T-helper 2 cell treated with Interferon-gamma antibody and Interleukin-4, amounts not matched to agents 5 μg/mL and 100 μg/mL, for 36 hours (primary cell): Measurements from ENCODE around the gene ABL2.
"Not testable (repeated sequence)": the region's sequence is repeated elsewhere in the genome, so short reads cannot be mapped to it uniquely, and the experiment has no call there.

Experiments
- DNase-seq: peaks from one replicate; pipeline ENCODE4 v3.0.0; 2021; ENCODE audit warnings: low spot score
- H3K27ac Mint-ChIP-seq: one replicate; pipeline ENCODE4 v1.8.0; 2021; ENCODE audit warnings: mild to moderate bottlenecking, mixed read lengths
- H3K27me3 Mint-ChIP-seq: one replicate; pipeline ENCODE4 v1.8.0; 2021; ENCODE audit warnings: low read depth, mixed read lengths
- H3K36me3 Mint-ChIP-seq: one replicate; pipeline ENCODE4 v1.8.0; 2021; ENCODE audit warnings: low read depth, mixed read lengths
- H3K4me1 Mint-ChIP-seq: one replicate; pipeline ENCODE4 v1.8.0; 2021; ENCODE audit warnings: low read depth, mixed read lengths
- H3K4me3 Mint-ChIP-seq: one replicate; pipeline ENCODE4 v1.8.0; 2022; ENCODE audit warnings: mild to moderate bottlenecking, moderate library complexity, mixed read lengths
- H3K9me3 Mint-ChIP-seq: one replicate; pipeline ENCODE4 v1.8.0; 2021; ENCODE audit warnings: mixed read lengths

Gene ABL2

DNA sequence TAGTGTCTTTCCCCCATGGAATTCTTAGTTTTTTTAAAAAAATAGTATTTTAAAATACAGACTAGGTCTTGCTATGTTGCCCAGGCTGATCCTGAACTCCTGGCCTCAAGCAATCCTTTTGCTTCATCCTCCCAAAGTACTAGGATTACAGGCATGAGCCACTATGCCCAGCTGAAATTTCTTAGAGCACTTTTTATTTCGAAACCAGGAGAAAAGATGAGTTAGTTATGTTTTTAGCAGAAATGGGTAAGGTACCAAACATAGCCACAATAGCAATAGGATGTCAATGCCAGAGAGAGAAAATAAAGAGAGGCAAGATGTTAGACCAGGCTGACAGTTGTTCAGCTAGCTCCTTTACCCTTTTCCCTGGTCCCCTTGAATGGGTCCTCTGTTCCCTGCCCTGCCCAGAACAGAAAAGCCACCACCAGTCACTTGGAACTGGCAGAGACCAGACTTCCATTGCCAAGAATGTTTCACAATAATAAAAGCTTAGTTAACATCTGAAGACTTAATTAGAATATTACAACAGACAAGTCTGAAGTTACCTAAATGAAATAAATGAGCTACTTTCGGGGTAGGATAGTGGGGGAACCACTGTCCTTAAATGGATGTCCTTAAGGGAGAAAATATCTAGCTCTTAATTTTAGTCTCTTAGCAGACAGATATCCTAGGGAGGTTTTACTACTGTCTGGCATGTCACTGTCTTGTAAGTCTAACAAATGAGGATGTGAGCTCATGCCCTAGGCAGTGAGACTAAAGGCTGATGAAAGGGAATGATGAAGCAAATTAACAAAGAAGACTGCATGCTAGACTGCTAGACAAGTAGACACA lies 54.3 kb downstream of the ABL2 start:
- H3K4me1 Mint-ChIP-seq = no peaks in the 10 kb centered on the region
- no peak for DNase-seq
- H3K27ac Mint-ChIP-seq = no peak overlapping the region
- H3K9me3 Mint-ChIP-seq = no peaks in the 10 kb centered on the region
- no peaks in the 10 kb centered on the region for H3K36me3 Mint-ChIP-seq
- no peak overlapping the region for H3K4me3 Mint-ChIP-seq
- H3K27me3 Mint-ChIP-seq = no peaks in the 10 kb centered on the region

DNA sequence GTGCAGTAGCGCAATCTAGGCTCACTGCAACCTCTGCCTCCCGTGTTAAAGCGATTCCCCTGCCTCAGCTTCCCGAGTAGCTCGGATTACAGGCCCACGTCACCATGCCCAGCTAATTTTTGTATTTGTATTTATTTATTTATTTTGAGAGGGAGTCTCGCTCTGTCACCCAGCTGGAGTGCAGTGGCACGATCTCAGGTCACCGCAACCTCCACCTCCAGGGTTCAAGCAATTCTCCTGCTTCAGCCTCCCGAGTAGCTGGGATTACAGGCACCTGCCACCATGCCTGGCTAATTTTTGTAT lies 59.1 kb downstream of the ABL2 start:
- DNase-seq, H3K27me3 Mint-ChIP-seq, H3K27ac Mint-ChIP-seq, H3K4me1 Mint-ChIP-seq, H3K36me3 Mint-ChIP-seq, H3K9me3 Mint-ChIP-seq, H3K4me3 Mint-ChIP-seq: not testable (repeated sequence)

DNA sequence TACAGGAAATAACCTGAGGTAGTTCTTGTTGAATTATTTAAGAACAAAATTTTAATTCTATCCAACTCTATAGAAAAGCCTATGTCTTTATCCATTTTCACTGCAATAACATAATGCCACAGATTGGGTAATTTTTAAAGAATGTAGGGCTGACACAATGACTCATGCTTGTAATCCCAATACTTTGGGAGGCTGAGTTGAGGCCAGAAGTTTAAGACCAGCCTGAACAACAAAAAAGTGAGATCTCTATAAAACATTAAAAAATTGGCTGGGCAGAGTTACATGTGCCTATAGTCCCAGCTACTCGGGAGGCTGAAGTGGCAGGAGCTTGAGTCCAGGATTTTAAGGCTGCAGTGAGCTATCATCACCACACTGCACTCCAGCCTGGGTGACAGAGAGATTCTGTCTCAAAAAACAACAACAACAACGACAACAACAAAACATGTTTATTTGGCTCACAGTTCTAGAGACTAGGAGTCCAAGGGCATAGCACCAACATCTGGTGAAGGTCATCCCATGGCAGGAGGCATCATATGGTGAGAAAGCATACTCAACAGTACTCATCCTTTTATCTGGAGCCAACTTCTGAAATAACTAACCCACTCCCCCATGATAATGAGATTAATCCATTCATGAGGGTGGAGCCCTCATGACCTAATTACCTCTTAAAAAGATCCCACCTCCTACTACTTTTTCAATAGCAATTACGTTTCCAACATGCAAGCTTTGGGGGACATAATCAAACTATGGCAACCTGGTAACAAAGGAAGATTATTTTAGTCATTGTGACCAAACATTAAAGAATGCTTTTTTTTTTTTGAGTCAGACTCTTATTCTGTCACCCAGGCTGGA lies 59.6 kb downstream of the ABL2 start:
- no peaks in the 10 kb centered on the region for H3K36me3 Mint-ChIP-seq
- no peaks in the 10 kb centered on the region for H3K9me3 Mint-ChIP-seq
- H3K4me3 Mint-ChIP-seq = no peak overlapping the region
- DNase-seq = no peak
- no peaks in the 10 kb centered on the region for H3K27me3 Mint-ChIP-seq
- H3K27ac Mint-ChIP-seq = no peak overlapping the region
- no peaks in the 10 kb centered on the region for H3K4me1 Mint-ChIP-seq

DNA sequence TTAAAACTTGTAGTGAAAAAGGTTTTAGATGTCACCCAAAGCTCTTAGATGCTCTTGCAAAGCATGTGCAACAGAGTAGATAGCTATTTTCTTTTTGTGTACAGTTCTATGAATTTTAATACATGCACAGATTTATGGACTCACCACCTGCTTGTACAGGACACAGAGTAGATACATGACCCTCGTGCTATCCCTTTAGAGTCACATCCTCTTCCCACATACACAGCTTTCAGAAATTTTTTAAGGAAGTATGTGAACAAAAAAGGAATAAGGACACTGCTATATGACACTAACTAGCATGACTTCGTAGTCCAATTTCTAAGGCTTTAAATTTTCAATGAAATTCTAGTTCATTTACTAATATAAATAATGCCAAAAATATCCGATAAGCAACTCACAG lies 60.9 kb downstream of the ABL2 start:
- no peaks in the 10 kb centered on the region for H3K4me1 Mint-ChIP-seq
- no peaks in the 10 kb centered on the region for H3K9me3 Mint-ChIP-seq
- DNase-seq = no peak
- no peaks in the 10 kb centered on the region for H3K27me3 Mint-ChIP-seq
- H3K27ac Mint-ChIP-seq = no peak overlapping the region
- no peak overlapping the region for H3K4me3 Mint-ChIP-seq
- no peaks in the 10 kb centered on the region for H3K36me3 Mint-ChIP-seq

DNA sequence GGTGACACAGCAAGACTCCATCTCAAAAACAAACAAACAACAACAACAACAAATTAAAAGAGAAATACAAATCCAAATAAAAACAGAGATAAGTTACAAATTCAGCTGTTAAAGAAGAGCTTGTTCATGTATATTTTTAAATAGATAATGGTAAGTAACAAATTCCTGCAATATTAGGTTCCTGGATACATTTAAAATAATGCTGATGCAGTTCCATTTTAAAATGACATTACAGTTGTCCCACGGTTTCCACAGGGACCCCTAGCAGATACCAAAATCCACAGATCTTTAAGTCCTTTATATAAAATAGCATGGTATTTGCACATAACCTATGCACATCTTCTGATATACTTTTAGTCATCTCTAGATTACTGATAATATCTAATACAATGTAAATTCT lies 61.5 kb downstream of the ABL2 start:
- Mint-ChIP-seq H3K27me3 (no peaks in the 10 kb centered on the region), H3K9me3 (no peaks in the 10 kb centered on the region), H3K4me1 (no peaks in the 10 kb centered on the region), H3K36me3 (no peaks in the 10 kb centered on the region), H3K4me3 (no peak overlapping the region), H3K27ac (no peak overlapping the region)
- DNase-seq = no peak

DNA sequence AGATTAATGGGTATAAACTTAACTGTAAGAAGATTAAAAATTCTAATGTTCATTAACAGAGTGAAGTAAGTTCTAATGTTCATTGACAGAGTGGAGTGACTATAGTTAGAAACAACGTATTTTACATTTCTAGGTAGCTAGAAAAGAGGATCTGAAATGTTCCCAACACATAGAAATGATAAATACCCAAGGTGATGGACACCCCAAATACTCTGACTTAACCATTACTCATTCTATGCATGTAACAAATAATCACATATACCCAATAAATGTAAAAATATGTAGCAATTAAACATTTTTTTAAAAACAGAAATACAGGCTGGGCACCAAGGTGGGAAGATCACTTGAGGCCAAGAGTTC lies 62.1 kb downstream of the ABL2 start:
- no peak for DNase-seq
- Mint-ChIP-seq H3K27ac (no peak overlapping the region), H3K36me3 (no peaks in the 10 kb centered on the region), H3K9me3 (no peaks in the 10 kb centered on the region), H3K27me3 (no peaks in the 10 kb centered on the region), H3K4me1 (no peaks in the 10 kb centered on the region), H3K4me3 (no peak overlapping the region)

DNA sequence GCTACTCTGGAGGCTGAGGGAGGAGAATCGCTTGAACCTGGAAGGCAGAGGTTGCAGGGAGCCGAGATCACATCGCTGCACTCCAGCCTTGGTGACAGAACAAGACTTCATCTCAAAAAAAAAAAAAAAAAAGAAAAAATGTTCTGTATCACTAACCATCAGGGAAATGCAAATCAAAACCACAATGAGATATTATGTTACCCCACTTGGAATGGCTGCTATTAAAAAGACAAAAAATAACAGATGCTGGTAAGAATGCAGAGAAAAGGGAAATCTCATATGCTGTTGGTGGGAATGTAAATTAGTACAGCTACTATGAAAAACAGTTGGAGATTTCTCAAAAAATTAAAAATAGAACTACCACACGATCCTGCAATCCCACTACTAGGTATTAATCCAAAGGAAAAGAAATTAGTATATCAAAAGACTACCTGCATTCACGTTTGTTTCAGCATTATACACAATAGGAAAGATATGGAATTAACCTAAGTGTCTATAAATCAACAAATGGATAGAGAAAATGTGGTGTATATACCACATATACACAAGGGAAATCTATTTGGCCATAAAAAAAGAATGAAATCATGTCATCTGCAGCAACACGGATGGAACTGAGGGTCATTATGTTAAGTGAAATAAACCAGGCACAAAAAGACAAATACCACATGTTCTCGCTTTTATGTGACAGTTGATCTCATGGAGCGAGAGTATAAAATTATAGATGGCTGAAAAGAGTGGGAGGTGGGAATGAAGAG lies 62.6 kb downstream of the ABL2 start:
- Mint-ChIP-seq H3K27ac (no peak overlapping the region), H3K36me3 (no peaks in the 10 kb centered on the region), H3K4me3 (no peak overlapping the region), H3K9me3 (no peaks in the 10 kb centered on the region), H3K4me1 (no peaks in the 10 kb centered on the region), H3K27me3 (no peaks in the 10 kb centered on the region)
- no peak for DNase-seq

DNA sequence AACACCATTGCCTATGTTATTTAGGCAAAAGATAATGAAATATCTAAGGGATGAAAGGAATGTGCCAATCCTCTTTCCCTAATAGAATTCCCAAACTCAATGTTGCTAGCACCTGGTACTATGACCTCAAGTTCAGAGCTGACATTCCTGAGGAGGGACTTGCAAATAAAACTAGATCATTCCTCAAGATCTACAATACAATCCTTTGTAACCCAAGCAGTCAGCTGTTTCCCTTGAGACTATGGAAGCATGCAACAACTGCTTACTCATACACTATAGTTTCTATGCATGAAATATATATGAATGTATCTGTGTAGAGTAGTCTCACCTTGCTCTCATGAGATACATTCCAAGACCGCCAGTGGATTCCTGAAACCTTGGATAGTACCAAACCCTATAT lies 65.0 kb downstream of the ABL2 start:
- Mint-ChIP-seq H3K27ac (no peak overlapping the region), H3K4me1 (no peaks in the 10 kb centered on the region), H3K27me3 (no peaks in the 10 kb centered on the region), H3K36me3 (no peaks in the 10 kb centered on the region), H3K4me3 (no peak overlapping the region), H3K9me3 (no peaks in the 10 kb centered on the region)
- DNase-seq = no peak

DNA sequence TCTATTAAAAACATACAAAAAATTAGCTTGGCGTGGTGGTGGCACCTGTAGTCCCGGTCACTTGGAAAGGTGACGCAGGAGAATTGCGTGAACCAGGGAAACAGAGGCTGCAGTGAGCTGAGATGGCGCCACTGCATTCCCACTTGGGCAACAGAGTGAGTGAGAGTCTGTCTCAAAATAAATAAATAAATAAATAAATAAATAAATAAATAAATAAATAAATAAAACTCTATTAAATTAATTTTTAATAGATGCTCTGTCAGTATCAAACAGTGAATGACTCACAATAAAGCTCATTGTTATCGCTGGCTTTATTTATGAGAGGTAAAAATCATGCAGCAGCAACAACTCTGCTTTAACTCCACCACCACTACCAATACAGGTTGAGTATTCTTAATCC lies 72.8 kb downstream of the ABL2 start:
- DNase-seq = no peak
- H3K9me3 Mint-ChIP-seq = no peaks in the 10 kb centered on the region
- H3K4me3 Mint-ChIP-seq = no peak overlapping the region
- peaks cover 6% of the 10 kb centered on the region for H3K4me1 Mint-ChIP-seq
- no peak overlapping the region for H3K27ac Mint-ChIP-seq
- no peaks in the 10 kb centered on the region for H3K36me3 Mint-ChIP-seq
- no peaks in the 10 kb centered on the region for H3K27me3 Mint-ChIP-seq

DNA sequence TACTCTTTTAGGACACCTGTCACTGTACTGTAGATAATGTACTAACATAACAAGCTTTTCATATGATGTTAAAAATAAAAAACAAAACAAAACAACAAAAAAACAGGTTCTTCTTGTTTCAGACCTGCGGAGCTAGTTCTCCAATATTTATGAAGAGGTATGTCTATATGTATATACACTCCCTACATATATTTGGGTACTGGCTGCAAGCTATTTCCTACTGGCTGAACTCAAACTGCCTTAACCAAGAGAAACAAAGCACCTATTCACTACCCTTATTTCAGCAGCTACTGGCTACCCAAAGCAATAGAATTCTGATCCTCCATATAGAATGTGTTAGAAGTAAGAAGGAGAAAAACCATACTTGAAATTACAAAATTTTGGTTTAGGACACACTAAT lies 73.5 kb downstream of the ABL2 start:
- no peaks in the 10 kb centered on the region for H3K27me3 Mint-ChIP-seq
- no peak overlapping the region for H3K27ac Mint-ChIP-seq
- no peaks in the 10 kb centered on the region for H3K36me3 Mint-ChIP-seq
- no peak for DNase-seq
- peaks cover 6% of the 10 kb centered on the region for H3K4me1 Mint-ChIP-seq
- no peak overlapping the region for H3K4me3 Mint-ChIP-seq
- H3K9me3 Mint-ChIP-seq = no peaks in the 10 kb centered on the region

DNA sequence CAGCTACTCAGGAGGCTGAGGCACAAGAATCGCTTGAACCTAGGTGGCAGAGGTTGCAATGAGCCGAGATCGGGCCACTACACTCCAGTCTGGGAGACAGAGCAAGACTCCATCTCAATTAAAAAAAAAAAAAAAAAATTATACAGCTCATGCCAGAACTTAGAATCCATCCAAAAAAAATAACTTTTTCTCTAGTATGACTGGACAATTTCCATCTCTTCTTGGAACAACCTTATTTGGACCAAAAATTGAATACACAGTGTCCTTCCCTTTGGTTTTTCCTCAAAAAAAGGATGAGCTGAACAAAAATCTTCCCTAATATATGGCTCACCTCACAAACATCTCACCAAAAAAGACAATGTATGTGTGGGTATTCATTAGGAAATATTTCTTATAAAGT lies 73.9 kb downstream of the ABL2 start:
- H3K9me3 Mint-ChIP-seq = no peaks in the 10 kb centered on the region
- H3K27ac Mint-ChIP-seq = no peak overlapping the region
- DNase-seq = no peak
- peaks cover 6% of the 10 kb centered on the region for H3K4me1 Mint-ChIP-seq
- no peak overlapping the region for H3K4me3 Mint-ChIP-seq
- H3K36me3 Mint-ChIP-seq = no peaks in the 10 kb centered on the region
- no peaks in the 10 kb centered on the region for H3K27me3 Mint-ChIP-seq

DNA sequence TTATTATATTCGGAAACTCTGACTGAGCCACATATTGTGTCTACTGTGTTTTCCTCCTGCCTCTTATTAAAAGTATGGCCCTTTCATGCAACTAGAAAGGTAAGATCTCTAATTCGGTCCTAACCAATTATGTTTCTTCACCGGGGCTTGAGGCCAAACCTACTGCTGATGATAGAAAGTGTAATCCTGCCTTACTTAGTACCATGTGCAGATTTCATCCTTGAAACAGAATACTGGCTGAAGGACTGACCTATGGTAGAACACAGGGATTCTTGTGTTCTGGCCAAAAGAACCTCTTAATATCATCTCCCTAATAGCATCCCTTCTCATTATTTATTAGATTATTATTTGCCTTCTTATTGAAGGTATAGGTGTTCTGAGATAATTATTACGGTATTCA lies 75.0 kb downstream of the ABL2 start:
- Mint-ChIP-seq H3K9me3 (peaks cover 4% of the 10 kb centered on the region), H3K27me3 (no peaks in the 10 kb centered on the region), H3K4me1 (peaks cover 6% of the 10 kb centered on the region), H3K27ac (no peak overlapping the region), H3K36me3 (no peaks in the 10 kb centered on the region), H3K4me3 (no peak overlapping the region)
- no peak for DNase-seq

DNA sequence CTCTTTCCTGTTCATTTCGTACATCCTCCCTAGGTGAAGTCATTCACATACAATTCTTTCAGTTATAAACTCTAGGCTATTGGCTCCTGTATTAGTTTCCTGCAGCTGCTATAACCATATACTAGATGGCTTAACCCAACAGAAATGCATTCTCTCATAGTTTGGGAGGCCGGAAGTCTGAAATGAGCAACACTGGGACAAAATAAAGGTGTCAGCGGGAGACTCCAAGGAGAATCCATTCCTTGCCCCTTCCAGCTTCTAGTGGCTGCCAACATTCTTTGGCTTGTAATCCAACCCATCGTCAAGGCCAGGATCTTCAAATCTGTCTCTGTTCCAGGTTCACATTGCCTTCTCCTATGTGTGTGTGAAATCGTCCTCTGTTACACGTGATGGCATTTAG lies 76.3 kb downstream of the ABL2 start:
- H3K4me3 Mint-ChIP-seq = no peak overlapping the region
- no peak for DNase-seq
- H3K27ac Mint-ChIP-seq = no peak overlapping the region
- no peaks in the 10 kb centered on the region for H3K36me3 Mint-ChIP-seq
- H3K9me3 Mint-ChIP-seq = peaks cover 4% of the 10 kb centered on the region
- H3K4me1 Mint-ChIP-seq = peaks cover 6% of the 10 kb centered on the region
- no peaks in the 10 kb centered on the region for H3K27me3 Mint-ChIP-seq

DNA sequence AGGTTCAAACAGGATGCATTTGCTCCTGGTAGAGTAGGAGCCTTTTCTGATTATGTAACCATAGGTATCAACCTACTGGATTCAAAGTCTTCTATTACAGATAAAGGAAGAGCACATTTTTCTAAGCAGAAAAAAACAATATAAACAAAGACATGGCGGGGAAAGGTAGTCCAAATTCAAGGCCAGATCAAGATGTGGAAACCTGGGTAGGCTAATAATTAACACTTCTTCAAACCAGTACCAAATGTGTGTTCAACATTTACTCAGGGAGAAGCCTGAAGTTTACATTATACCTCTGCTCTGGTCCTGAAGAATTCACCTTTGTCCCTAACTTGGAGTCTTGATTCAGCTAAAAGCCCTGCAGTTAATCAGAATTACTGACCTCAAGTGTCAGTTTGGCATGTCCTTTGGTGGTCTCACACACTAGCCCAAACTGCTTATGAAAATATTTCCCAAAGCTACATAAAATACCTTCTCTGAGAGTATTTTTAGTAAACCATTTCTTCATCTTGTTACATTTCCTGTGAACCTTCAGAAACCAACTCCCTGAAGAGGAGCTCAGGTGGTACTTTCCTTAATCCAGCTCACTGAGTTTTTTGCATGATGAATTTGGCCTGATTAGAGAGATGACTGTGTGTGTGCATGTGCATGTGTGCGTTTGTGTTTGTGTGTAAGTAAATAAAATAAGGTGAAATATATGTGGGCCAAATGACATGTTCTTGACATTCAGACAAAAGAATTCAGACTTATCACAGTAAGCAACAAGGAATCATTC lies 77.4 kb downstream of the ABL2 start:
- no peak for DNase-seq
- Mint-ChIP-seq H3K4me1 (peaks cover 6% of the 10 kb centered on the region), H3K27me3 (no peaks in the 10 kb centered on the region), H3K4me3 (no peak overlapping the region), H3K36me3 (no peaks in the 10 kb centered on the region), H3K27ac (no peak overlapping the region), H3K9me3 (peaks cover 4% of the 10 kb centered on the region)
